ENCODE measurements around the gene TUBA1A. TPM values are rescaled to one million over a fixed set of nuclear protein-coding genes. Genes with fewer than 3 reads are reported as not detected.

Gene TUBA1A
- total RNA-seq, 1 donor from 2014 or later = 1,211 TPM

- Mint-ChIP-seq H3K4me1 (no peaks in the 10 kb centered on the region), H3K36me3 (peaks cover 3% of the 10 kb centered on the region), H3K27me3 (ENCODE audit: insufficient read depth, low read depth) (peaks cover 2% of the 10 kb centered on the region), H3K9me3 (no peaks in the 10 kb centered on the region), H3K4me3 (no peak overlapping the region), H3K27ac (no peak overlapping the region)
- no peak overlapping the region for H3K4me3 ChIP-seq
- no peak for DNase-seq (ENCODE audit: low spot score)
- H3F3A ChIP-seq (ENCODE audit: low read depth) = no peaks in the 10 kb centered on the region
- no peak overlapping the region for H3K4me2 ChIP-seq
- no peak overlapping the region for H2AFZ ChIP-seq (replicated peaks)
- TF ChIP-seq EZH2phosphoT487 (IDR thresholded peaks at IDR 0.05) (no peak), EZH2 (IDR thresholded peaks at IDR 0.05) (no peak), CTCF (IDR thresholded peaks at IDR 0.05) (no peak)
- H3K36me3 ChIP-seq = no peaks in the 10 kb centered on the region
- no peak overlapping the region for H3K9ac ChIP-seq
- H3K9me3 ChIP-seq (ENCODE audit: low read depth) = no peaks in the 10 kb centered on the region
- H3K4me1 ChIP-seq = no peaks in the 10 kb centered on the region
- H4K20me1 ChIP-seq (ENCODE audit: low read depth) = no peaks in the 10 kb centered on the region
- H3K27ac ChIP-seq = no peak overlapping the region
- H3K79me2 ChIP-seq (ENCODE audit: low read depth) = no peaks in the 10 kb centered on the region
- no peaks in the 10 kb centered on the region for H3K27me3 ChIP-seq
These were observed 42.5 kb downstream of the TUBA1A start for GRCh38 chr12:49146406-49146805.

- H3K27me3 Mint-ChIP-seq (ENCODE audit: insufficient read depth, low read depth) = peaks cover 2% of the 10 kb centered on the region
- no peak overlapping the region for H3K27ac Mint-ChIP-seq
- no peak overlapping the region for H3K27ac ChIP-seq
- H3K9me3 ChIP-seq (ENCODE audit: low read depth) = no peaks in the 10 kb centered on the region
- no peaks in the 10 kb centered on the region for H3F3A ChIP-seq (ENCODE audit: low read depth)
- peaks cover 4% of the 10 kb centered on the region for H3K36me3 Mint-ChIP-seq
- TF ChIP-seq EZH2phosphoT487 (IDR thresholded peaks at IDR 0.05) (no peak), CTCF (IDR thresholded peaks at IDR 0.05) (no peak), EZH2 (IDR thresholded peaks at IDR 0.05) (no peak)
- no peak overlapping the region for H2AFZ ChIP-seq (replicated peaks)
- H3K9me3 Mint-ChIP-seq = no peaks in the 10 kb centered on the region
- no peaks in the 10 kb centered on the region for H4K20me1 ChIP-seq (ENCODE audit: low read depth)
- no peak overlapping the region for H3K9ac ChIP-seq
- DNase-seq (ENCODE audit: low spot score) = no peak
- no peaks in the 10 kb centered on the region for H3K4me1 Mint-ChIP-seq
- H3K4me2 ChIP-seq = no peak overlapping the region
- no peaks in the 10 kb centered on the region for H3K79me2 ChIP-seq (ENCODE audit: low read depth)
- no peak overlapping the region for H3K4me3 Mint-ChIP-seq
- no peaks in the 10 kb centered on the region for H3K27me3 ChIP-seq
- no peak overlapping the region for H3K4me3 ChIP-seq
- H3K4me1 ChIP-seq = no peaks in the 10 kb centered on the region
- H3K36me3 ChIP-seq = no peaks in the 10 kb centered on the region
These were observed 44.5 kb downstream of the TUBA1A start for GRCh38 chr12:49144384-49144783.

GRCh38 chr12:49138999-49139398 lies 49.9 kb downstream of the TUBA1A start:
- no peaks in the 10 kb centered on the region for H3K27me3 ChIP-seq
- Mint-ChIP-seq H3K36me3 (peaks cover 4% of the 10 kb centered on the region), H3K9me3 (no peaks in the 10 kb centered on the region), H3K27me3 (ENCODE audit: insufficient read depth, low read depth) (peaks cover 2% of the 10 kb centered on the region), H3K4me1 (peaks cover 6% of the 10 kb centered on the region), H3K27ac (no peak overlapping the region), H3K4me3 (no peak overlapping the region)
- no peaks in the 10 kb centered on the region for H3K79me2 ChIP-seq (ENCODE audit: low read depth)
- no peak for DNase-seq (ENCODE audit: low spot score)
- no peaks in the 10 kb centered on the region for H4K20me1 ChIP-seq (ENCODE audit: low read depth)
- H3K4me2 ChIP-seq = no peak overlapping the region
- H3K36me3 ChIP-seq = no peaks in the 10 kb centered on the region
- peaks cover 5% of the 10 kb centered on the region for H3K4me1 ChIP-seq
- no peaks in the 10 kb centered on the region for H3F3A ChIP-seq (ENCODE audit: low read depth)
- no peaks in the 10 kb centered on the region for H3K9me3 ChIP-seq (ENCODE audit: low read depth)
- H3K4me3 ChIP-seq = no peak overlapping the region
- no peak overlapping the region for H3K27ac ChIP-seq
- H3K9ac ChIP-seq = no peak overlapping the region
- TF ChIP-seq EZH2phosphoT487 (IDR thresholded peaks at IDR 0.05) = no peak
- no peak for TF ChIP-seq CTCF (IDR thresholded peaks at IDR 0.05)
- no peak for TF ChIP-seq EZH2 (IDR thresholded peaks at IDR 0.05)
- no peak overlapping the region for H2AFZ ChIP-seq (replicated peaks)

Measured in neural progenitor cell (in vitro differentiated cells).